SK-N-SH (cell line): ENCODE results near the gene HSD11B1.
A peak's percentile ranks its signal among the peaks of the same experiment; 100 is the strongest.

Source experiments
- MAX ChIP-seq: IDR thresholded peaks from 2 replicates; pipeline ENCODE4 v1.4.0; 2012; ENCODE audit warnings: low read depth
- TF ChIP-seq, protein P1 (sequence below): fragments of 200-600 bp; sonication (generic); IDR thresholded peaks from 2 replicates; pipeline ENCODE4 v1.6.1; 2017; ENCODE audit warnings: antibody characterized with exemption, mild to moderate bottlenecking, moderate library complexity

DNA sequence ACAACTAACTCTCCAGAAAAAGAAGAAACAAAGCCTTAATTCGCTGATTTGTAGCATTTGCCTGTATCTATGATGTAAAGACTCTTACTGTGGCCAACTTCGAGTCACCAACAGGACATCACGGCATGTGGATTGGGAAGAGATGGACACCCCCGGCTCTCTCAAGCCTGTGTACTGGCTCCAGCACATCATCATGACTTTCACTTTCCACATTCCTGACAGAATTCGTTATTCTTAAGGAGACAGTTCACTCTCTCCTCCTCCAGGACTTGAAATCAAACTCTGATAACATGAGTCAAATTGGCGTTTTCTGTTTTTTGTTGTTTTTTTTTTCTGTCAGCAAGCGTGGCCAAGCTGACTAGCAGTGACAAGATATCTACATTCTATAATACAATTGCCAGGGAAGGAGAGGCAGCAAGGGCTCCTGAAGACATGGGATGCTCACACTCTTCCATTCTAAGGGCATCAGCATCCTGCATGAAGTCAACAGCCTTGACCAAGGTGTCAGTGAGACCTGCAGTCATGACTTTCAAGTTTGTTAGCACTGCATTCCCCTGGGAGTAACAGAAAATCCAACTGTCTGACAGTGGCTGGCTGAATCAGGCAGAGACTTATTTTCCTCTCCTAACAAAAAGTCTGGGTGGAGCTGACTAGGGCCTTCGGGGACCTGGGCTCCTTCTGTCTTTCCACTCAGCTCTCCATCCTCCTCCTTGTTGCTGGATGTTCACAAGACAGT, 37.9 kb downstream of the HSD11B1 start:
- TF ChIP-seq, protein P1, sequence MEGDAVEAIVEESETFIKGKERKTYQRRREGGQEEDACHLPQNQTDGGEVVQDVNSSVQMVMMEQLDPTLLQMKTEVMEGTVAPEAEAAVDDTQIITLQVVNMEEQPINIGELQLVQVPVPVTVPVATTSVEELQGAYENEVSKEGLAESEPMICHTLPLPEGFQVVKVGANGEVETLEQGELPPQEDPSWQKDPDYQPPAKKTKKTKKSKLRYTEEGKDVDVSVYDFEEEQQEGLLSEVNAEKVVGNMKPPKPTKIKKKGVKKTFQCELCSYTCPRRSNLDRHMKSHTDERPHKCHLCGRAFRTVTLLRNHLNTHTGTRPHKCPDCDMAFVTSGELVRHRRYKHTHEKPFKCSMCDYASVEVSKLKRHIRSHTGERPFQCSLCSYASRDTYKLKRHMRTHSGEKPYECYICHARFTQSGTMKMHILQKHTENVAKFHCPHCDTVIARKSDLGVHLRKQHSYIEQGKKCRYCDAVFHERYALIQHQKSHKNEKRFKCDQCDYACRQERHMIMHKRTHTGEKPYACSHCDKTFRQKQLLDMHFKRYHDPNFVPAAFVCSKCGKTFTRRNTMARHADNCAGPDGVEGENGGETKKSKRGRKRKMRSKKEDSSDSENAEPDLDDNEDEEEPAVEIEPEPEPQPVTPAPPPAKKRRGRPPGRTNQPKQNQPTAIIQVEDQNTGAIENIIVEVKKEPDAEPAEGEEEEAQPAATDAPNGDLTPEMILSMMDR = no peak
- 0 out of 2 replicates have a peak, but pooled peaks have one; percentile 15 for TF ChIP-seq MAX
